NCI-H187 treated with DMSO at 0.1 percent for 48 hours (cell line): ENCODE data around the gene CD2AP.
"Not testable (repeated sequence)": the region's sequence is repeated elsewhere in the genome, so short reads cannot be mapped to it uniquely, and the experiment has no call there.

Experiments used
- DNase-seq: peaks from one replicate; lab custom pipeline; 2025; lab: John Stamatoyannopoulos, UW

The CD2AP gene

DNA sequence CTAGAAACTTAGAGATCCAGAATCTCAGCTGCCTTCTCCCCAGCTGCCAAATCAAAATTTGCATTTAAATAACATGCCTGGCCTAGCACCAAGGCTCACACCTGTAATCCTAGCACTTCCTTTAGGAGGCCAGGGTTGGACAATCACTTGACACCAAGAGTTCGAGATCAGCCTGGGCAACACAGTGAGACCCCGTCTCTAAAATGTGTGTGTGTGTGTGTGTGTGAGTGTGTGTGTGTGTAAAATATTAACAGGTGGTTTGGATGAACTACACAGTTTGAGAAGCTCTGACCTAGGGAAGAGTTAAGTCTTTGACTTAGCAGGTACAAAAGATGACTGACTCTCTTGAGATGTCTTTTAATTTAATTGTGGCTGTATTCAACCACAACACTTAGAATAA lies 20.2 kb upstream of the CD2AP start:
- no peak for DNase-seq

DNA sequence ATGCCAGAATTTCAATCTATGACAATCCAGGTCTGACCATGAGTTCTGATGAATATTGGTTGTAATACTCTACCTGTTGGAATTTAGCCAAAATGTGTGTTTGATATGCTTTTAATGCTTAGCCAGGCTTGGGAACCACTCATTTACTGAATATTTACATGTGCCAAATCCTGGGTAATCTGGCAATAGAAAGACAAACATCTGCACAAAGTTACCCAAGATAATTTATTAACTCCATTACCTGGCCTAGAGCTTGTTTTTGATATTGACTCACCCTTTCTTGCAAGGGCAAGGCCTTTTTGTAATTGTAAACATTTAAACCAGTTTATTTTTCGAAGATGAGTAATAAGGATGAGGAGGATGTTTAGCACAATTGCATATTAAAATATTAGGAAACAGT lies 13.5 kb upstream of the CD2AP start:
- DNase-seq, result no peak

- DNase-seq, result no peak
Measured at GRCh38 chr6:47465117-47465516, 12.5 kb upstream of the CD2AP start.

DNA sequence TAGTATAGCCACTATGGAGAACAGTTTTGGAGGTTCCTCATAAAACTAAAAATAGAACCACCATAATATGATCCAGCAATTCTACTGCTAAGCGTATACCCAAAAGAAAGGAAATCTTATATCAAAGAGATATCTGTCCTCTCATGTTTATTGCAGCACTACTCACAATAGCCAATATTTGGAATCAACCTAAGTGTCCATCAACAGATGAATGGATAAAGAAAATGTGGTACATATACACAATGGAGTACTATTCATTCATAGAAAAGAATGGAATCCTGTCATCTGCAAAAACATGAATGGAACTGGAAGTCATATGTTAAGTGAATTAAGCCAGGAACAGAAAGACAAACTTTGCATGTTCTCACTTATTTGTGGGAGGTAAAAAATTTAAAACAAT lies 5.7 kb upstream of the CD2AP start:
- DNase-seq, result no peak

GRCh38 chr6:47473791-47474346 lies 3.7 kb upstream of the CD2AP start:
- no peak for DNase-seq

GRCh38 chr6:47475319-47475816 lies 2.2 kb upstream of the CD2AP start:
- no peak for DNase-seq

DNA sequence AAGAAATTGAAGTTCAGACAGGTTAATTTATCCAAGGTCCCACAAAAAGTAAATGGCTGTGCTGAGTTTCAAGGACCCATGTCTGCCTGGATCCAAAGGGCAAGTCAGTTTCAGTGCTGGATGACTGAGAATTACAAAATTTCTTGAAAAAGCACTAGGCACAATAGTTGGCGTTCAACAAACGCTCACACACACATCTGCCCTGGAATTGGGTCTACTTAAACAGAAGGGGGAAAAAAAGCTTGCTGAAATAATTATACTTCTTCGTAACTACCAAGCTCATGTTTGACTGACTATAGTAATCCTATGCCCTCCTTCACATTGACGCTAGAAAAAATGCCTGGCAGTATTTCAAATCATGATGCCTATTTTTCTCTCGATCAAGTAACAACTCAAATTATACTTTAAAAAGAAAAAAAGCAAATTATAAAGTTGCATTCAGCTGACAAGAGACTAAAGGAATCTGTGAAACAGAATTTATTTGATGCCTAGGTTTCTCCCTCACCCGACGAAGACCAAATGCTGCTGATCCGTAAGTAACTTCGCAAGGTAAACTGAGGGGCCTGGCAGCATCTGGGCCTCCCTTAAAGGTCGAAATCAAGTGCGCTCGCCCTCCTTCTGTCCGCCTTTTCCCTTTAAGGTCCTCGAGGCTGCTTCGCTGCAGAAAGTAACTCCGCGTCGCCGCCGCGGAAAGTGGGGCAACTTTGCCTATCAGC lies 650 bp upstream of the CD2AP start:
- no peak for DNase-seq

GRCh38 chr6:47478233-47479139 lies 897 bp downstream of the CD2AP start:
- DNase-seq, result no peak

- DNase-seq, result no peak
Measured at GRCh38 chr6:47479140-47479508, 1.5 kb downstream of the CD2AP start.

DNA sequence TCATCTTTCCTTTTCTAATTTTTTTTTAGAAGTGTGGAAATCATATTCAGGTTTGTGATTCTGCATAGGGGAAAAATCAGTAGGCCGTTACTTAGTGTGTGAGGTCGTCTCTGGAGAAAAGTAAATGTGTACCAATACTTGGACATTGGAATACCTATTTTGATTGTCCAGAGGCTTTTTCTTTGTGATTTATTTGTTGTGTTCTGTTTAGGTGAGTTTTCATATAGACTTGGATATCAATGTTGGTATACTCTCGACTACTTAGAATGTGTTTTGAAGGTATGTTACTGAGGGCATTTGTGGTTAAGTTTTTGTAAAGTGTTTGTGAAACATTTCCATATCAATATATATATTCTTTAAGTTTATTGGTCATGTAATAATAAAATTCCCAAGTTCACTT lies 2.3 kb downstream of the CD2AP start:
- no peak for DNase-seq

- not testable (repeated sequence) for DNase-seq
Measured at GRCh38 chr6:47481213-47481612, 3.6 kb downstream of the CD2AP start.

DNA sequence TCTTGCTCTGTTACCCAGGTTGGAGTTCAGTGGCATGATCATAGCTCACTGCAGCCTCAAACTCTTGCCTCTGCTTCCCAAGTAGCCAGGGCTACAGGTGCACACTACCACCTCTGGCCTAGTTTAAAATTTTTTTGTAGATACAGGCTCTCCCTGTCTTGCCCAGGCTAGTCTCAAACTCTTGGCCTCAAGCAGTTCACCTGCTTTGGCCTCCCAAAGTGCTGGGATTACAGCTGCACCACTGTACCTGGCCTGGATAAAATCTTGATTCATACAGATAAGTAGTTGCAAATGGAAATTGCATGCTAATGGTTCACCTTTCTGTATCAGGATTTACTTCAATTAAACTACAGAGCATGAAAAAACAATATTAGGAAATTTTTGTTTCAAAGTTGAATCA lies 4.2 kb downstream of the CD2AP start:
- no peak for DNase-seq

- DNase-seq, result no peak
Measured at GRCh38 chr6:47483516-47483852, 5.9 kb downstream of the CD2AP start.

DNA sequence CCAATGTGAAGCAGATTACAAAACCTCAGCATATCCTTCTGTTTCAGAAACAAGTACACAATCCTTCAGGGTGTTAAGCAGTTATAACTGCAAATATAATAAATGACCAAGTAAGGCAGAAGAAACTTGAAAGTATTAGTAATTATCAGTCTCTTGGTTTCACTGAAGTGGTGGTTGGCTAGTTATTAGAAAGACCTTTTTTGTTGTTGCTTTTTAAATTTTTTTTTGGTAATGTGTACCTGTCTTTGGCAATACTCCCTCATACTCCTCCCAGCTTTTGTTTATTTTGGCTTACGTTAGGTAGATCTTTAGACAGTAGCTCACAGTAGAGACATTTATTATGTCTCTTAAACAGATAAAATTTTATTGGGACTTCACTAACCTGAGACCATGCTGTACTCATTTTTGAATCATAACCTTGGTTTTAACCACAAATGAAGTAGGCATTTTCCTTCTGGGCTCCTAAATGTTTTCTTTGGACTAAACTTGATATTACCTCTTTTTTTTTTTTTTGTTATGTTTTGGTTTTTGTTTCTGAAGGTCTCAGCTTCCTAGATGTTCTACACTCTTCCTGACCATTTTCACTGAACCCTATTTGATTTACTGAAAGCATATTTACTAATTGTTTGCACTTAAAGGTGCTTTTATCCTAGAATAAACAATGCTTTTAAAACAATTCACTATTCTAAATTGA lies 6.4 kb downstream of the CD2AP start:
- no peak for DNase-seq

DNA sequence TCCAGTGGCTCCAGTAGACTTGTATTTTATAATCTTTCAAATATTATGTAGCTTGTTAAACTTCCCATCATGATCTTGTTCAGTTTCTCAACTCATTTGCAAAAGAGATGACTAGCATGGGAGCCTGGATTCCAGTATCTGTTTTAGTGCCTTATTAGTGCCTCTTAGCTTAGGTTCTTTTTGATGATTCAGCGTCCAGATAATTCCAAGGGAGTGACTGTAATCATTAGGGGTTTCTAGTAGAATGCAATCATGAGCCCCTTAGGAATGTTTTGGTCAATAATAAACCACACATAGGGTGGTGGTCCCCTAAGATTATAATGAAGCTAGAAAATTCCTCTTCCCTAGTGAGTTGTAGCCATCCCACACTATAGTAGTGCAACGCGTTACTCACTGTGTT lies 7.0 kb downstream of the CD2AP start:
- DNase-seq, result no peak

DNA sequence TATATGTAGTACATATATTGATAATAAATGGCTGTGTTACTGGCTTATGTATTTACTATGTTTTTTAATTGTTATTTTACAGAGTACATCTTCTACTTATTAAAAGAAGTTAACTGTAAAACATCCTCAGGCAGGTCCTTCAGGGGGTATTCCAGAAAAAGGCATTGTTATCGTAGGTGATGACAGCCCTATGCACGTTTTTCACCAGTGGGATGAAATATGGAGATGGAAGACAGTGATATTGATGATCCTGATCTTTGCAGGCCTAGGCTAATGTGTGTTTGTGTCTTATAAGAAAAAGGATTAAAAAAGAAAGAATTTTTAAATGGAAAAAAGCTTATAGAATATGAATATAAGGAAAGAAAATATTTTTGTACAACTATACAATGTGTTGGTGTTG lies 7.5 kb downstream of the CD2AP start:
- no peak for DNase-seq

- DNase-seq, result no peak
Measured at GRCh38 chr6:47485491-47486135, 8.0 kb downstream of the CD2AP start.

DNA sequence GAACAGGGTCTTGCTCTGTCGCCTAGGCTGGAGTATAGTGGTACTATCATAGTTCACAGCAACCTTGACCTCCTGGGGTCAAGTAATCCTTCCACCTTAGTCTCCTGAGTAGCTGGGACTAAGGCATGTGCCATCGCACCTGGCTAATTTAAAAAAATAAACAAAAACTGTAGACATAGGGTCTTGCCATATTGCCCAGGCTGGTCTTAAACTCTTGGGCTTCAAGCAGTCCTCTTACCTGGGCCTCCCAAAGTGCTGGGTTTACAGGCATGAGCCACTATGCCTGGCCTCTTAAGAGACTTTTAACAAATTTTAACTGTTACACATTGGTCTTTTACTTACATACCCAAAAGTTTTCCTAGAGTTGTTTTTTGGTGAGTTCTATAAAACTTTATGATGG lies 12.4 kb downstream of the CD2AP start:
- DNase-seq, result no peak

DNA sequence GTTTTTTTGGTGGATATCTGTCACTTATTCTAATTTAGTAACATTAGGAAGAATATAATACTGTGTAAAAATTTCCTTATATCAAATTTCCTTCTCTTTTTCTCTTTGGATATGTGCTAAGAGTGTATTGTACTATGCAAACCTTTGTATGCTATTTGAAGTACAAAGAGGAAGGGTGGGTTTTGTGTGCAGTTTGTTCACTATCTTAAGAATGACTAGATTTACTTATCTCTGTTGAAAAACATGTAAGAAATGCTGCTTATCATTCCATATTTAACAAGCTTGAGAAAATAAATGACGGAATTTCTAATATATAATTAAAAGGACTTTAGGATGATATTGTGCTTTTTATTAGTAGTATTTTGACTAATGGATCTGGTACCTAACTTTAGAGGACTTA lies 13.1 kb downstream of the CD2AP start:
- no peak for DNase-seq

DNA sequence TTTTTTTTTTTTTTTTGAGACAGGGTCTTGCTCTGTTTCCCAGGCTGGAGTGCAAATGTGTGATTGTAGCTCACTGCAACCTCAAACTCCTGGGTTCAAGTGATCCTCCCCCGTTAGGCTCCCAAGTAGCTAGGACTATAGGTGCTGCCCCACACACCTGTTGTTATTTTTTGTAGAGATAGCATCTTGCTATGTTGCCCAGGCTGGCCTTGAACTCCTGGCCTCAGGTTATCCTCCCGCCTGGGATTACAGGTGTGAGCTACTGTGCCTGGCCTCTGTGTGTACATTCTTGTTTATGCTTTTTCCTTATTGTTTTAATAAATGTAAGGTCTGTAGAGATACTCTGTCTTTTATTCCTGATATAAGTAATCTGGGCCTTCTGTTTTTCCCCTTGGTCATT lies 14.8 kb downstream of the CD2AP start:
- no peak for DNase-seq

- no peak for DNase-seq
Measured at GRCh38 chr6:47495207-47495606, 17.6 kb downstream of the CD2AP start.

- no peak for DNase-seq
Measured at GRCh38 chr6:47495954-47496545, 18.5 kb downstream of the CD2AP start.
